IgD-negative memory B cell (primary cell): ENCODE results near the gene KRTAP10-2. TPM values are rescaled to one million over a fixed set of nuclear protein-coding genes. Genes with fewer than 3 reads are reported as not detected.
"Not testable (repeated sequence)": the region's sequence is repeated elsewhere in the genome, so short reads cannot be mapped to it uniquely, and the experiment has no call there.

ENCODE experiments used
- H3K27ac Mint-ChIP-seq, 3 donors: one replicate each; pipeline ENCODE4 v1.8.0; 2020 to 2022; ENCODE audit warnings: mild to moderate bottlenecking in 3 of 3, mixed read lengths in 3 of 3, moderate library complexity in 1 of 3
- H3K27me3 Mint-ChIP-seq: one replicate; pipeline ENCODE4 v1.8.0; 2021; ENCODE audit warnings: mixed read lengths
- H3K36me3 Mint-ChIP-seq: one replicate; pipeline ENCODE4 v1.8.0; 2020; ENCODE audit warnings: mild to moderate bottlenecking, mixed read lengths
- H3K4me1 Mint-ChIP-seq, 3 donors: one replicate each; pipeline ENCODE4 v1.8.0; 2020 to 2022; ENCODE audit warnings: mixed read lengths in 3 of 3, mild to moderate bottlenecking in 1 of 3
- H3K4me3 Mint-ChIP-seq, 4 donors: one replicate each; pipeline ENCODE4 v1.8.0; 2020 to 2022; ENCODE audit warnings: mild to moderate bottlenecking in 4 of 4, mixed read lengths in 4 of 4, moderate library complexity in 3 of 4
- H3K9me3 Mint-ChIP-seq, 3 donors: one replicate each; pipeline ENCODE4 v1.8.0; 2020 to 2021; ENCODE audit warnings: mixed read lengths in 3 of 3, mild to moderate bottlenecking in 1 of 3
- polyA plus RNA-seq: library from polyadenylated mRNA; unstranded; fragments of 300-500 nt; fragmentation: Illumina TruSeq; gene quantifications from one replicate; pipeline ENCODE4 v1.2.3, GENCODE V29; 2021

The KRTAP10-2 gene
- polyA plus RNA-seq, 1 donor from 2014 or later = not detected

DNA sequence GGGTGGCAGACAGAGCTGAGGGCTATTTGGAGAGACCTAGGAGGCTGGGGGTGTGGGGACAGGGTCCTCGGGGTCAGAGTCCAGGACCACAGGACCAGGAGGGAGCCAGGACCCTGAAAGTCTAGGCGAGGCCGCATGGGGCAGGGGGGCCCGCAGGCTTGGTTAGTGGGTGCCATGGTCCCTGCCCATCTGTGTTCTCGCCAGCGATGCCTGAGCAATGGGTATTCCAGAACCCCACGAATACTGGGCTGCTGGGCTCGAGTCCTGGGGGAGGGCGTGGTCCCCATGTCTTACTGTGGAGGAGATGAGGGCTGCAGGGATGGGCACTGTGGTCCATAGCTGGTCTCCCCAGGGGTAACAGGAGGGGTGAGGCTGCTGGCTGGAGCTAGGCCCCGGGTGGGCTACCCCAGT is 39.0 kb upstream of the KRTAP10-2 start:
- Mint-ChIP-seq H3K36me3 (no peaks in the 10 kb centered on the region), H3K4me1 (no peaks in the 10 kb centered on the region), H3K4me3 (no peak overlapping the region), H3K9me3 (peaks cover 0 to 7% (median 0%) of the 10 kb centered on the region in 3 donors), H3K27me3 (peaks cover 21% of the 10 kb centered on the region), H3K27ac (no peak overlapping the region)

DNA sequence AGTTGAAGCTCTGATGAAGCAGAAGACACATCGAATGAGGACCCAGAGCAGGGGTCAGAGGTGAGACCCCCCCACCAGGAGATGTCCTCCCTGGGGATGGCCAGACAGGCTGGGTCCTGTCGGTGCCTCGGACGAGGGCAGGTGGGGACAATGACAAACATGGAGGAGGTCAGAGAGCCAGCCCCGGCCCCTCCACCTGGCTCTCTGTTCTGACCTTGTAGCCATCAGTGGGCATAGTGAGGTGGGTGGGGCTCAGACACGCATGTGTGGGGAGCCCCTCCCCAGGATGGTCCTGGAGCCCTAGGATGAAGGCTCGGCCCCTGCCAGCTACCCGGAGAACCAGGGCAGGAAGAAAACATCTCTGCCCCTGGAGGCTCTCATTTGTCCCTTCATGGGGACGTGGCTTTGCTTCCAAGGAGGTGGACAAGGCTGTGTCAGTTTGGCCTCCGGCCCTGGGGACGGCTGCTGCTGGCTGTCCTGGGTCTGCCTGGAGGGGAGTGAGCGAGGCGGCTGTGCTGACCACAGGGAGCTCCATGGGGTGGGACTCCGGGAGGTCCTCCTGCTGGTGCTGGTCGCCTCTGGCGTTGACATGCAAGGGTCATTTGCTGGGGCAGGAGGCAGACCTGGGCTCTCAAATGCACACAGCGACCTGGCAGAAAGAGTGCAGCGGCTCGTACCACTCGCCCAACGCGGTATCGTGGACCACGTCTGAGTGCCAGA is 38.4 kb upstream of the KRTAP10-2 start:
- no peak overlapping the region for H3K27ac Mint-ChIP-seq
- peaks cover 0 to 7% (median 0%) of the 10 kb centered on the region in 3 donors for H3K9me3 Mint-ChIP-seq
- H3K4me3 Mint-ChIP-seq = no peak overlapping the region
- H3K36me3 Mint-ChIP-seq = no peaks in the 10 kb centered on the region
- peaks cover 25% of the 10 kb centered on the region for H3K27me3 Mint-ChIP-seq
- no peaks in the 10 kb centered on the region for H3K4me1 Mint-ChIP-seq

DNA sequence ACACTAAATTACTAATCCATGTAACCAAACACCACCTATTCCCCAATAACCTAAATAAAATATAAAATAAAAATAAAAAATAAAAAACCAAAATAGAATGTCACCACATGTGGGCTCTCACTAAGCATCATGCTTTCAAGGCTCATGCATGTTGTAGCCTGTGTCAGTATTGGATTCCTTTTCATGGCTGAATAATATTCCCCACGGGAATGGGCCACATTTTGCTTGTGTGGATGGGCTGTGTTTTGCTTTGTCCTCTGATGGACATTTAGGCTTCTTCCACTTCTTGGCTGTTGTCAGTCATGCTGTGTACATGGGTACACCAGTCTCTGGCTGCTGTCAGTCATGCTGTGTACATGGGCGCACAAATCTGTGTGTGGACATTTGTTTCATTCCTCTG is 37.8 kb upstream of the KRTAP10-2 start:
- Mint-ChIP-seq H3K9me3 (peaks cover 0 to 7% (median 0%) of the 10 kb centered on the region in 3 donors), H3K4me3 (no peak overlapping the region), H3K4me1 (no peaks in the 10 kb centered on the region), H3K27ac (no peak overlapping the region), H3K36me3 (no peaks in the 10 kb centered on the region), H3K27me3 (peaks cover 25% of the 10 kb centered on the region)

- no peaks in the 10 kb centered on the region for H3K36me3 Mint-ChIP-seq
- H3K9me3 Mint-ChIP-seq = peaks cover 0 to 14% (median 10%) of the 10 kb centered on the region in 3 donors
- no peak overlapping the region for H3K4me3 Mint-ChIP-seq
- H3K4me1 Mint-ChIP-seq = no peaks in the 10 kb centered on the region
- no peak overlapping the region for H3K27ac Mint-ChIP-seq
- peaks cover 30% of the 10 kb centered on the region for H3K27me3 Mint-ChIP-seq
Measured at GRCh38 chr21:44585892-44586291, 34.6 kb upstream of the KRTAP10-2 start.

GRCh38 chr21:44583800-44584147 is 32.5 kb upstream of the KRTAP10-2 start:
- Mint-ChIP-seq H3K9me3 (peaks cover 0 to 17% (median 15%) of the 10 kb centered on the region in 3 donors), H3K4me3 (no peak overlapping the region), H3K36me3 (peaks cover 4% of the 10 kb centered on the region), H3K4me1 (peaks cover 0 to 2% (median 0%) of the 10 kb centered on the region in 3 donors), H3K27me3 (peaks cover 23% of the 10 kb centered on the region), H3K27ac (no peak overlapping the region)

DNA sequence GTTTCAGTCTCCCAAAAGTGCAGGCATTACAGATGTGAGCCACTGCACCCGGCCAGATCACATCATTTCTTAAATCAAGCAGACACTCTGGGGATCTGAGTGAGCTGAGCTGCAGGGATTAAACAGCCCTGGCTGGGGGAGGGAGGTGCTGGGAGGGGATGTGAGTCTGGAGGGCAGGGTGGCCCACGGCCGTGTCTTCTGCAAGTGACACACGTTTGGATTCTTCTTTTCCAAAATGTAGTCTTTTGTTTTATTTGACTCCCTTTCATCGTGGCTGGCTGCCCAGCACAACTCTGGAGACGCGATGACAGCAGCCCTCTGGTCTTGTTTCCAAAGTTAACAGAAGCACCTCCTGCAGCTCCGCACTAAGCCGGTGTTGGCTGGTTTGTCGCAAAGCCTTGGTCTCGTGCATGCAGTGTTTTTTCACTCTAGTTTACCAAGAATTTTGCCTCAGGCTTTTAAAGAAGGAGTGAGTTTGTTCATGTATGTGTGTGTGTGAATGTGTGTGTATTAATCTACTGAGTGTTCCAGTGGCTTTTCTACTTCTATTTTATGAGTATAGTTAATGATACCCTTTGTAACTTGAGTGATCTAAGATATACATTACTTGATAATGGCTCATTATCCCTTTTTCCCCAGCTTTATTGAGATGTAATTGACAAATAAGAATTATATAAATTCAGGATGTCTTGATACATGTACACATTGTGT is 31.9 kb upstream of the KRTAP10-2 start:
- Mint-ChIP-seq H3K4me1 (peaks cover 0 to 2% (median 0%) of the 10 kb centered on the region in 3 donors), H3K4me3 (peak overlapping the region in 1 of 4 donors; percentile 70), H3K27me3 (peaks cover 23% of the 10 kb centered on the region), H3K27ac (no peak overlapping the region), H3K9me3 (peaks cover 0 to 17% (median 16%) of the 10 kb centered on the region in 3 donors), H3K36me3 (peaks cover 4% of the 10 kb centered on the region)

DNA sequence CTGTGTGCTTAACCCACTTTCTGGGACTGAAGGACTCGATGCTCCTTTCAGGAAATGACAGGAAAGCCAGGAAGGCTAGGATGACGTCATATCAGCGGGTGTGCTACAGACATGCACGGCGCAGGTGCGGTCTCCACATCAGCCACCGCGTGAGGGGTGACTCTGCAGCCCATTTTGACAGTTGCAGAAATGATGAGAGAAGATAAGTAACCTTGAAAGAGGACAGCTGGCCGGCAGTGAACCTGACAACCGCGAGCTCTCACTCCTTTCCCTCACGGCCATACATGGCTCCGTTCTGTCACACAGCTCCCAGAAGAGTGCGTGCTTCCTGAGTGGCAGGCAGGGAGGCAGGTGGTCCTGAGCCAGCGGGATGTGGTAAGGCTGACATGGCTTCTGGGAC is 30.8 kb upstream of the KRTAP10-2 start:
- H3K4me1 Mint-ChIP-seq = peaks cover 0 to 2% (median 0%) of the 10 kb centered on the region in 3 donors
- H3K4me3 Mint-ChIP-seq = no peak overlapping the region
- peaks cover 1 to 26% (median 24%) of the 10 kb centered on the region in 3 donors for H3K9me3 Mint-ChIP-seq
- H3K27ac Mint-ChIP-seq = no peak overlapping the region
- H3K27me3 Mint-ChIP-seq = peaks cover 21% of the 10 kb centered on the region
- peaks cover 7% of the 10 kb centered on the region for H3K36me3 Mint-ChIP-seq

- H3K4me1 Mint-ChIP-seq = peaks cover 0 to 2% (median 0%) of the 10 kb centered on the region in 3 donors
- peaks cover 7% of the 10 kb centered on the region for H3K36me3 Mint-ChIP-seq
- H3K27ac Mint-ChIP-seq = no peak overlapping the region
- H3K4me3 Mint-ChIP-seq = no peak overlapping the region
- H3K9me3 Mint-ChIP-seq = peaks cover 4 to 30% (median 22%) of the 10 kb centered on the region in 3 donors
- H3K27me3 Mint-ChIP-seq = peaks cover 14% of the 10 kb centered on the region
Measured at GRCh38 chr21:44581158-44581557, 29.9 kb upstream of the KRTAP10-2 start.

GRCh38 chr21:44580231-44580821 is 29.0 kb upstream of the KRTAP10-2 start, which contains the start of gene KRTAP10-5:
TSS of gene KRTAP10-5 (minus strand) at chr21:44580604. CDS start at chr21:44580578, 26 bp downstream.
- not testable (repeated sequence) for H3K36me3 Mint-ChIP-seq, H3K27ac Mint-ChIP-seq, H3K4me1 Mint-ChIP-seq
- peaks cover 12% of the 10 kb centered on the region for H3K27me3 Mint-ChIP-seq
- H3K9me3 Mint-ChIP-seq = peaks cover 4 to 30% (median 19%) of the 10 kb centered on the region in 3 donors
- peak within 1 kb of the TSS in 1 of 4 donors; percentile 32 for H3K4me3 Mint-ChIP-seq

- Mint-ChIP-seq H3K9me3 (peaks cover 4 to 30% (median 19%) of the 10 kb centered on the region in 3 donors), H3K36me3 (peaks cover 7% of the 10 kb centered on the region), H3K27me3 (peaks cover 13% of the 10 kb centered on the region), H3K4me1 (peaks cover 0 to 2% (median 1%) of the 10 kb centered on the region in 3 donors), H3K27ac (no peak overlapping the region), H3K4me3 (peak overlapping the region in 1 of 4 donors; percentile 32)
Measured at GRCh38 chr21:44579833-44580144, 28.5 kb upstream of the KRTAP10-2 start.

DNA sequence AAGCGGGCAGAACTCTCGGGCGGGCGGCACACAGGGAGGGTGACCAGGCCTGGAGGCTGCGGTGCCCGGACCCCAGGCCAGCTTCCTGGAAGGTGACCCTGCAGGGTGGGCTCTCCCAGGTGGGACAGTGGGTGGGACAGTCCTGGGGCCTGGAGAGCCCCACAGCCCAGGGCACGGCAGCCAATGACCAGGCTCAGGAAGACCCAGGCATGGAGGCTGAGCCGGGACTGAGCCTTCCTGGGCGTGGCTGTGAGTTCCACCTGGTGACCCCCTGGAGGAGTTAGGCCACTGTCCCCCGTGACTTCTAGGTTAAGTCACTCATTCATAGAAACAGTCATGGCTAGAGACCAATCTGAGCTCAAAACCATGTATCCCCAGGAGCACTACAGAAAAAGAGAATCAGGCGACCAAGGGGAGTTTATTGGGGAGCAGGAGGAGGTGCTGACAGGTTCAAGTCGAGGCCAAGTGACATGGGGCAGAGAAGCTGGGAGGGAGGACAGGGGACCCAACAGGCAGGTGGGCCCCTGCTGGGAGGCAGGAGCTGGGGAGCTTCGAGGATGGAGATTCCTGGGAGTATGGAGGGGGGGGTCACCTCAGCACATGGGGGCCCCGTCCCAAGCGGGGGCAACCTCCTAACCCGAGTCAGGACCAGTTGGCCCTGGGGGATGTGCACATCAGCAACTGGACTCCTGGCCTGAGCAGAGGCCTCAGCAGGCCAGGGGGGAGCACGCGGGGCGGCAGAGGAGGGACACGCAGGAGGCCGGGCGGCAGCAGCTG is 27.9 kb upstream of the KRTAP10-2 start:
- peak overlapping the region in 2 of 4 donors; percentile 17 to 32 for H3K4me3 Mint-ChIP-seq

DNA sequence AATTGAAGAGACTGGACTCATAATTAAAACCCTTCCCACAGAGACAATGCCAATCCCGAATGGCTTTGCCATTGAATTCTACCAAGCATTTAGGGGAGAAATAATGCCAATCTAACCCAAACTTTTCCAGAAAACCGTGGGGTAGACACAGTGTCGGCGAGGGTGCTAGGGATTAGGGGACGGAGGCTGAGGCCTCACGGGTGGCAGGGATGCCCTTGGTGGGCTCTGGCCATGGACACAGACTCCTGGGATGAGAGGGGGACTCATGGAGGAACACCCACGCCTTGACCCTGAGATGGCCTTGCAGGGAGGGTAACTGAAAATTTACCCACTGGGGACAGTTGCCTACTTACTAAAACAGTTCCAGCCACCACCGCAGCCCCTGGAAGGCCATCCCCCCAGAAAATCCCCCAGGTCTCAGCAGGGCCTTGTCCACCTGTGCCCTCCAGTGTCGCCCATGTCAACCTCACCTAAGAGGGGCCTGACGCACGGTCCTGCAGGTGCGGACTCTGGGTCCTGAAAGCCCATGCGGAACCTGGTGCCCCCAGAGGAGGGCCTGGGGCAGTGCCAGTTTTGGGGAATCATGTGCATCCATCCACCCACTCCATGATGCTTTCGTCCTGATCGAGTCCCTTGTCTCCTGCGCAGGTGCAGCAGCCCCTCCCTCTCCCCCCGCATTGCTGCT is 27.2 kb upstream of the KRTAP10-2 start:
- H3K9me3 Mint-ChIP-seq = peaks cover 4 to 30% (median 19%) of the 10 kb centered on the region in 3 donors
- H3K4me3 Mint-ChIP-seq = no peak overlapping the region
- no peak overlapping the region for H3K27ac Mint-ChIP-seq
- peaks cover 17% of the 10 kb centered on the region for H3K27me3 Mint-ChIP-seq
- peaks cover 7% of the 10 kb centered on the region for H3K36me3 Mint-ChIP-seq
- H3K4me1 Mint-ChIP-seq = peaks cover 0 to 2% (median 1%) of the 10 kb centered on the region in 3 donors

More for the DNA sequence above, 27.9 kb upstream of the KRTAP10-2 start:
- Mint-ChIP-seq H3K4me1 (peaks cover 0 to 2% (median 1%) of the 10 kb centered on the region in 3 donors), H3K9me3 (peaks cover 4 to 30% (median 19%) of the 10 kb centered on the region in 3 donors), H3K27ac (no peak overlapping the region), H3K27me3 (peaks cover 17% of the 10 kb centered on the region), H3K36me3 (peaks cover 7% of the 10 kb centered on the region)

DNA sequence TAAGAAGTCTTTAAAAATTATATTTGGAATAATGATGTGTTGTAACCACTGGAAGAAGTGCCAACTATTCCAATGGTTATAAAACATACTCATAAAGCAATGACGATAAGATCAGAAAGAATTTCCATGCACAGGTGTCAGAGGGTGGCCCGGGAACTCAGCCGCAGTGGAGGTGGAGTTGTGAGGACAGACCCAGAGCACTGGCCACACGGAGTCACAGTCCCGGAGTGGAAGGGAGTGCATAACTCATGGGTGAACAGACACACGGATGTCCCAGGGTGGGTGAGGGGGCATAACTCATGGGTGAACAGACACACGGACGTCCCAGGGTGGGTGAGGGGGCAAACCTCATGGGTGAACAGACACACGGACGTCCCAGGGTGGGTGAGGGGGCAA is 24.7 kb upstream of the KRTAP10-2 start:
- H3K27me3 Mint-ChIP-seq = peaks cover 15% of the 10 kb centered on the region
- peaks cover 4 to 25% (median 19%) of the 10 kb centered on the region in 3 donors for H3K9me3 Mint-ChIP-seq
- H3K27ac Mint-ChIP-seq = peak overlapping the region in 1 of 3 donors; percentile 35
- no peak overlapping the region for H3K4me3 Mint-ChIP-seq
- peaks cover 0 to 2% (median 1%) of the 10 kb centered on the region in 3 donors for H3K4me1 Mint-ChIP-seq
- peaks cover 9% of the 10 kb centered on the region for H3K36me3 Mint-ChIP-seq
